Measurements from ENCODE around the gene TRIM69. TPM values are rescaled to one million over a fixed set of nuclear protein-coding genes. Genes with fewer than 3 reads are reported as not detected.
"Not testable (repeated sequence)": the region's sequence is repeated elsewhere in the genome, so short reads cannot be mapped to it uniquely, and the experiment has no call there.

The TRIM69 gene
- total RNA-seq, 1 donor from 2014 or later = 24.9 TPM

DNA sequence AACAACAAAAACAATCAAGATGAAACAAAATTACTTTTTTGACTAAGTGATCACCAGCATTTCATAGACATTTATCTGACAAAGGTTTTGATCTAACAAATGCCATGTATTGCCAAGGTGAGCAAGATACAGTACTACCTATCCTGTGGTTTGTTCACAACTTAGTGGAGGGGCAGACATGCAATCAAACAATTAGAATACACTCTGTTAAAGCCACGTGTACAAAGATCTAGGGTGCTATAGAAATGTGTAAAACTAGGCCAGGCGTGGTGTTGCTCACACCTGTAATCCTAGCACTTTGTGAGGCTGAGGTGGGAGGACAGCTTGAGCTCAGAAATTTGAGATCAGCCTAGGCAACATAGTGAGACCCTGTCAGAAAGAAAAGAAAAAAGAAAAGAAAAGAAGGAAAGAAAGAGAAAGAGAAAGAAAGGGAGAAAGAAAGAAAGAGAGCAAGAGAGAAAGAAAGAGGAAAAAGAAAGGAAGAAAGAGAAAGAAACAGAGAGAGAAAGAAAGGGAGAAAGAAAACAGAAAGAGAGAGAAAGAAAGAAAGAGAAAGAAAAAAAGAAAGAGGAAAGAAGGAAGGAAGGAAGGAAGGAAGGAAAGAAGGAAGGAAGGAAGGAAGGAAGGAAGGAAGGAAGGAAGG is 1.4 kb upstream of the TRIM69 start:
- DNase-seq (ENCODE audit: extremely low spot score, unreplicated experiment) = no peak
- TF ChIP-seq, protein P1, sequence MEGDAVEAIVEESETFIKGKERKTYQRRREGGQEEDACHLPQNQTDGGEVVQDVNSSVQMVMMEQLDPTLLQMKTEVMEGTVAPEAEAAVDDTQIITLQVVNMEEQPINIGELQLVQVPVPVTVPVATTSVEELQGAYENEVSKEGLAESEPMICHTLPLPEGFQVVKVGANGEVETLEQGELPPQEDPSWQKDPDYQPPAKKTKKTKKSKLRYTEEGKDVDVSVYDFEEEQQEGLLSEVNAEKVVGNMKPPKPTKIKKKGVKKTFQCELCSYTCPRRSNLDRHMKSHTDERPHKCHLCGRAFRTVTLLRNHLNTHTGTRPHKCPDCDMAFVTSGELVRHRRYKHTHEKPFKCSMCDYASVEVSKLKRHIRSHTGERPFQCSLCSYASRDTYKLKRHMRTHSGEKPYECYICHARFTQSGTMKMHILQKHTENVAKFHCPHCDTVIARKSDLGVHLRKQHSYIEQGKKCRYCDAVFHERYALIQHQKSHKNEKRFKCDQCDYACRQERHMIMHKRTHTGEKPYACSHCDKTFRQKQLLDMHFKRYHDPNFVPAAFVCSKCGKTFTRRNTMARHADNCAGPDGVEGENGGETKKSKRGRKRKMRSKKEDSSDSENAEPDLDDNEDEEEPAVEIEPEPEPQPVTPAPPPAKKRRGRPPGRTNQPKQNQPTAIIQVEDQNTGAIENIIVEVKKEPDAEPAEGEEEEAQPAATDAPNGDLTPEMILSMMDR (conservative IDR thresholded peaks at IDR 0.05) = no peak
- Mint-ChIP-seq H3K9me3 (no peaks in the 10 kb centered on the region), H3K4me3 (no peak overlapping the region), H3K27me3 (no peaks in the 10 kb centered on the region), H3K36me3 (peaks cover 8% of the 10 kb centered on the region), H3K27ac (no peak overlapping the region), H3K4me1 (ENCODE audit: unreplicated experiment) (peaks cover 5% of the 10 kb centered on the region)

DNA sequence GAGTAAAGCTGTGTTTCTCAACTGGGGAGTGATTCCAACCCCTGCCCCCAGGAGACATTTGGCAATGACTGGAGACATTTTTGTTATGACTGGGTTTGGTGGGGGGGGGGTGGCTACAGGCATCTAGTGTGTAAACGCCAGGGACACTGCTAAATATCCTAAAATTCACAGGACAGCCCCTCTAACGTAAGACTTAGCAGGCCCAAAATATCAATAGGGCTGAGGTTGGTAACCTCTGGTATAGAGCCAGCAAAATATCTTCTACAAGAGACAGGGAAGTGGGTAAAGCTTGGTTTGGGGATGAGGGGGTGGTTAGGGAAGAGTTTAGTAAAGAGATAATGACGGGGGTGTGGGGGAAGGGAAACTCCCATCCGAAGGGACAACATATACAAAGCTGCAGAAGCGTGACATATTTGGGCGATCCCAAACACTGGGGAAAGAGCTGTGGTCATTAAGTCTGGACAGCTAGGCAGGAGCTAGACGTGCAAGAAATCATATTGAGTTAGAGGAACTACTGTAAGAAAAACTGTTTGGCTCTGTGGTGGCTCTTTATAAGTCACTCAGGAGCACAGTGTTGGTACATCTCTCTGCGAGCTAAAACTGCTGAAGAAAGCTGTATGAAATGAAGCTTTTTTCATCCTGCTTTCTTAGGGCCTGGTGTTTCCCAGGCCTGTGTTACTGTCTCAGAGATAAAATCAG is 697 bp upstream of the TRIM69 start:
- Mint-ChIP-seq H3K27ac (peak overlapping the region; percentile 12), H3K4me3 (no peak overlapping the region), H3K36me3 (peaks cover 8% of the 10 kb centered on the region), H3K4me1 (ENCODE audit: unreplicated experiment) (peaks cover 5% of the 10 kb centered on the region), H3K27me3 (no peaks in the 10 kb centered on the region), H3K9me3 (no peaks in the 10 kb centered on the region)
- DNase-seq (ENCODE audit: extremely low spot score, unreplicated experiment) = no peak
- TF ChIP-seq, protein P1 (conservative IDR thresholded peaks at IDR 0.05) = no peak

- H3K4me1 Mint-ChIP-seq (ENCODE audit: unreplicated experiment) = peaks cover 5% of the 10 kb centered on the region
- no peak for DNase-seq (ENCODE audit: extremely low spot score, unreplicated experiment)
Observed at GRCh38 chr15:44738340-44738984, 2.1 kb downstream of the TRIM69 start.

GRCh38 chr15:44739222-44739847 is 3.0 kb downstream of the TRIM69 start:
- DNase-seq (ENCODE audit: extremely low spot score, unreplicated experiment); H3K4me3 Mint-ChIP-seq; H3K27me3 Mint-ChIP-seq; H3K27ac Mint-ChIP-seq; H3K36me3 Mint-ChIP-seq; H3K9me3 Mint-ChIP-seq; H3K4me1 Mint-ChIP-seq (ENCODE audit: unreplicated experiment): not testable (repeated sequence)

More at GRCh38 chr15:44738340-44738984, 2.1 kb downstream of the TRIM69 start:
- Mint-ChIP-seq H3K27ac (no peak overlapping the region), H3K27me3 (no peaks in the 10 kb centered on the region), H3K36me3 (no peaks in the 10 kb centered on the region), H3K9me3 (no peaks in the 10 kb centered on the region), H3K4me3 (no peak overlapping the region)
- TF ChIP-seq, protein P1 (conservative IDR thresholded peaks at IDR 0.05) = peak; percentile 77

DNA sequence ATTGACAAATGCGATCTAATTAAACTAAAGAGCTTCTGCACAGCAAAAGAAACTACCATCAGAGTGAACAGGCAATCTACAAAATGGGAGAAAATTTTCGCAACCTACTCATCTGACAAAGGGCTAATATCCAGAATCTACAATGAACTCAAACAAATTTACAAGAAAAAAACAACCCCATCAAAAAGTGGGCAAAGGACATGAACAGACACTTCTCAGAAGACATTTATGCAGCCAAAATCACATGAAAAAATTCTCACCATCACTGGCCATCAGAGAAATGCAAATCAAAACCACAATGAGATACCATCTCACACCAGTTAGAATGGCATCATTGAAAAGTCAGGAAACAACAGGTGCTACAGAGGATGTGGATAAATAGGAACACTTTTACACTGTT is 7.1 kb downstream of the TRIM69 start:
- H3K4me1 Mint-ChIP-seq (ENCODE audit: unreplicated experiment); H3K4me3 Mint-ChIP-seq; DNase-seq (ENCODE audit: extremely low spot score, unreplicated experiment); H3K36me3 Mint-ChIP-seq; H3K27ac Mint-ChIP-seq; H3K9me3 Mint-ChIP-seq; H3K27me3 Mint-ChIP-seq: not testable (repeated sequence)

DNA sequence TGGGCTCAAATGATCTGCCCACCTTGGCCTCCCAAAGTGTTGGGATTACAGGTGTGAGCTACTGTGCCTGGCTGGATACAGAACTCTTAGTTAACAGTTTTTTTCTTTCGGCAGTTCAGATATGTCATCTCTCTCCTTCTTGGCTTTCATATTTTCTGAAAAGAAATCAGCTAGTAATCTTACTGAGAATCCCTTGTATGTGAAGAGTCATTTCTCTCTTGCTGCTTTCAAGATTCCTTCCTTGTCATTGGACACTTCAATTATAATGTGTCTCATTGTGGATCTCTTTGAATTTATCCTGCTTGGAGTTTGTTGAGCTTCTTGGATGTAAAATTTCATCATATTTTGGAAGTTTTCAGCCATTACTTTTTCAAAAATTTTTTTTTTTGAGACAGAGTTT is 17.0 kb downstream of the TRIM69 start:
- no peaks in the 10 kb centered on the region for H3K36me3 Mint-ChIP-seq
- H3K9me3 Mint-ChIP-seq = peaks cover 5% of the 10 kb centered on the region
- H3K4me1 Mint-ChIP-seq (ENCODE audit: unreplicated experiment) = no peaks in the 10 kb centered on the region
- no peak overlapping the region for H3K27ac Mint-ChIP-seq
- DNase-seq (ENCODE audit: extremely low spot score, unreplicated experiment) = no peak
- peaks cover 16% of the 10 kb centered on the region for H3K27me3 Mint-ChIP-seq
- H3K4me3 Mint-ChIP-seq = no peak overlapping the region
- TF ChIP-seq, protein P1 (conservative IDR thresholded peaks at IDR 0.05) = no peak
